Panc1 (cell line): ENCODE data around the gene LRBA. TPM values are rescaled to one million over a fixed set of nuclear protein-coding genes. Genes with fewer than 3 reads are reported as not detected.
A peak's percentile ranks its signal among the peaks of the same experiment; 100 is the strongest.

ENCODE experiments used
- ATAC-seq: fragments of 200-7000 bp; cut with Tn5 transposase; 2 replicates; pipeline ENCODE4 v1.9.1; 2020; ENCODE audit warnings: mild to moderate bottlenecking, moderate library complexity
- BruUV-seq: library from RNA; stranded (reverse); fragments of 400-500 nt; replicated peaks from 2 replicates; lab custom pipeline; 2021; lab: Mats Ljungman, UMichigan
- CTCF ChIA-PET: fragments of 300-600 bp; sonication (Branson Sonifier 250); formaldehyde crosslinking; loops from one replicate; lab custom pipeline; 2022; ENCODE audit warnings: antibody characterized with exemption; lab: Charles Lee
- POLR2A ChIA-PET: fragments of 300-600 bp; sonication (Branson Sonifier 250); formaldehyde crosslinking; loops from one replicate; lab custom pipeline; 2022; ENCODE audit warnings: antibody characterized with exemption; lab: Charles Lee
- DNase-seq: peaks from one replicate; pipeline ENCODE4 v3.0.0-alpha.2; 2010; ENCODE audit warnings: low read depth, low spot score
- H3K27ac ChIP-seq: 2 replicates; pipeline ENCODE4 v1.5.1; 2011; ENCODE audit warnings: mild to moderate bottlenecking, low read length, inconsistent platforms
- H3K27me3 ChIP-seq: fragments of 200-500 bp; sonication (Bioruptor generic); 2 replicates; pipeline ENCODE4 v1.6.0; 2014; ENCODE audit warnings: low read length, inconsistent platforms; ENCODE audit not compliant: control insufficient read depth, insufficient read depth
- H3K36me3 ChIP-seq: fragments of 200-500 bp; sonication (Bioruptor generic); 2 replicates; pipeline ENCODE4 v1.5.1; 2014; ENCODE audit warnings: inconsistent platforms, mild to moderate bottlenecking, low read length, moderate library complexity; ENCODE audit not compliant: control insufficient read depth, insufficient read depth
- H3K4me1 ChIP-seq: 2 replicates; pipeline ENCODE4 v1.5.1; 2011; ENCODE audit warnings: inconsistent platforms, mild to moderate bottlenecking, low read length, moderate library complexity; ENCODE audit not compliant: control insufficient read depth, insufficient read depth
- H3K4me3 ChIP-seq, 2 experiments: 2 replicates each; pipeline ENCODE4 v1.5.1; 2011 to 2012; ENCODE audit warnings: low read depth in 2 of 2, low read length in 2 of 2, mild to moderate bottlenecking in 2 of 2, inconsistent platforms in 1 of 2, moderate library complexity in 1 of 2
- H3K9me3 ChIP-seq: fragments of 200-500 bp; sonication (Bioruptor generic); 2 replicates; pipeline ENCODE4 v1.5.1; 2014; ENCODE audit warnings: low read depth, mild to moderate bottlenecking, inconsistent platforms, low read length, moderate library complexity; ENCODE audit not compliant: control insufficient read depth, insufficient read depth
- POLR2AphosphoS5 ChIP-seq: IDR thresholded peaks from 2 replicates; pipeline ENCODE4 v1.6.1; 2012; ENCODE audit warnings: mild to moderate bottlenecking, low read depth, low read length, moderate library complexity
- SIN3A ChIP-seq: IDR thresholded peaks from 2 replicates; pipeline ENCODE4 v1.6.1; 2012; ENCODE audit warnings: low read depth, mild to moderate bottlenecking, low read length, moderate library complexity, borderline replicate concordance; ENCODE audit not compliant: insufficient read depth
- TCF7L2 ChIP-seq: IDR thresholded peaks from 2 replicates; pipeline ENCODE4 v1.6.1; 2011; ENCODE audit warnings: mild to moderate bottlenecking, low read depth, low read length, inconsistent platforms
- in situ Hi-C: cut with HindIII; loops from 2 replicates; pipeline ENCODE4 v1.10.0; 2016; ENCODE audit warnings: low sequenced_read_pairs, low pct_unique_long_range_greater_than_20kb
- intact Hi-C: fragments of 100-400 bp; cut with micrococcal nuclease; formaldehyde crosslinking; loops from one replicate; pipeline ENCODE4 v1.10.0; 2022; ENCODE audit not compliant: unreplicated experiment
- total RNA-seq: library from RNA; stranded (reverse); gene quantifications from one replicate; pipeline ENCODE4 v1.2.1, GENCODE V29; 2021; ENCODE audit not compliant: unreplicated experiment
- TF ChIP-seq, protein P1 (sequence below), 2 experiments: IDR thresholded peaks; 2 replicates each; pipeline ENCODE4 v1.6.1; 2011 to 2012; ENCODE audit warnings: low read depth in 2 of 2, control low read depth in 1 of 2, low read length in 1 of 2, mild to moderate bottlenecking in 1 of 2, moderate library complexity in 1 of 2; ENCODE audit not compliant: insufficient read depth in 1 of 2
- TF ChIP-seq, protein P2 (sequence below): fragments of 450-650 bp; IDR thresholded peaks from 2 replicates; pipeline ENCODE4 v1.5.1; 2017; ENCODE audit warnings: mild to moderate bottlenecking

Gene LRBA
- total RNA-seq, 1 experiment from 2014 or later: 26.4 TPM

DNA sequence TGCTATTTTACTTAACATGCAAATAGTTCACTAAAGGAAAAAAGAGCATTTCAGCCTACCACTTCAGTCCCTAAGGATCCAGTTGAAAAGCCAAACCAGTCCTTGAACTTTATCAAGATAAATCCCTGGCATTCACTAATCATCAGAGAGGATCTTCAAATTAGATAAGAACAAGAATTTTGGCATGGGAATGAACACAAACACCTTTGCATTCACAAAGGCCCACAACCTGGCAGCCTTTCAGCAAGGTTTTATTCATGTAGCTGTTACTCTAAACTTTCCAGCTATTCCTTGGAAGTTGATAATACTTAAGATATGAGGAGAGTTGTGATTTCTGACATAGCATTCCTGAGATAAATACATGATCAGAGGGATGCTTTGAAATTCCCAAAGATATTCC is 193.4 kb downstream of the LRBA start:
- ChIA-PET POLR2A (no interaction called here), CTCF (no interaction called here)
- no peak for ATAC-seq
- DNase-seq: no peak
- Histone ChIP-seq H3K4me3 (no peak overlapping the region), H3K27ac (no peak overlapping the region), H3K27me3 (no peaks in the 10 kb centered on the region), H3K4me1 (no peaks in the 10 kb centered on the region), H3K36me3 (no peaks in the 10 kb centered on the region), H3K9me3 (no peaks in the 10 kb centered on the region)
- TF ChIP-seq TCF7L2: peak; percentile 49; the same call in 1 of the 2 replicates
- TF ChIP-seq SIN3A: no peak
- BruUV-seq: no TSS peak
- in situ Hi-C loops (no loop called here), intact Hi-C loops (no loop called here)

DNA sequence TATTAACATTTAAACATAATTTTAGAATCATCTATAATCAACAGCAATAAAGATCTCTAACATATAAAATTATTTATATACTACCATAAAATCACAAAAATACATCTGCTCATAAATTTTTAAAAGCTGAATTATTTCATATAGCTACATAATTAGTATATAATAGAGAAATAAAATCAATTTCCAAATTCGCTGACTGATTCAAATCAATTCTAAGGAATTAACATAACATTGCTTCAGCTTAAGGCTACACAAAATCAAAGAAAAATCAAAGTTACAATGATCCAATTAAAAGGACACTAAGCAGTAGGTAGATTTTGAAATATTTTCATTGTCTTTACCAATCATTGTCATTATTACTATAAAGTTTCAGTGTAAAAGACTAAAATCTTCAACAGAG is 194.7 kb downstream of the LRBA start:
- H3K27me3 ChIP-seq: no peaks in the 10 kb centered on the region
- BruUV-seq: no TSS peak
- H3K36me3 ChIP-seq: no peaks in the 10 kb centered on the region
- intact Hi-C loops: no loop called here
- H3K27ac ChIP-seq: no peak overlapping the region
- H3K4me3 ChIP-seq: no peak overlapping the region
- in situ Hi-C loops: no loop called here
- POLR2A ChIA-PET: no interaction called here
- H3K9me3 ChIP-seq: no peaks in the 10 kb centered on the region
- CTCF ChIA-PET: no interaction called here
- no peak for TF ChIP-seq SIN3A
- TF ChIP-seq POLR2AphosphoS5: no peak
- no peak for TF ChIP-seq TCF7L2
- TF ChIP-seq, protein P1, sequence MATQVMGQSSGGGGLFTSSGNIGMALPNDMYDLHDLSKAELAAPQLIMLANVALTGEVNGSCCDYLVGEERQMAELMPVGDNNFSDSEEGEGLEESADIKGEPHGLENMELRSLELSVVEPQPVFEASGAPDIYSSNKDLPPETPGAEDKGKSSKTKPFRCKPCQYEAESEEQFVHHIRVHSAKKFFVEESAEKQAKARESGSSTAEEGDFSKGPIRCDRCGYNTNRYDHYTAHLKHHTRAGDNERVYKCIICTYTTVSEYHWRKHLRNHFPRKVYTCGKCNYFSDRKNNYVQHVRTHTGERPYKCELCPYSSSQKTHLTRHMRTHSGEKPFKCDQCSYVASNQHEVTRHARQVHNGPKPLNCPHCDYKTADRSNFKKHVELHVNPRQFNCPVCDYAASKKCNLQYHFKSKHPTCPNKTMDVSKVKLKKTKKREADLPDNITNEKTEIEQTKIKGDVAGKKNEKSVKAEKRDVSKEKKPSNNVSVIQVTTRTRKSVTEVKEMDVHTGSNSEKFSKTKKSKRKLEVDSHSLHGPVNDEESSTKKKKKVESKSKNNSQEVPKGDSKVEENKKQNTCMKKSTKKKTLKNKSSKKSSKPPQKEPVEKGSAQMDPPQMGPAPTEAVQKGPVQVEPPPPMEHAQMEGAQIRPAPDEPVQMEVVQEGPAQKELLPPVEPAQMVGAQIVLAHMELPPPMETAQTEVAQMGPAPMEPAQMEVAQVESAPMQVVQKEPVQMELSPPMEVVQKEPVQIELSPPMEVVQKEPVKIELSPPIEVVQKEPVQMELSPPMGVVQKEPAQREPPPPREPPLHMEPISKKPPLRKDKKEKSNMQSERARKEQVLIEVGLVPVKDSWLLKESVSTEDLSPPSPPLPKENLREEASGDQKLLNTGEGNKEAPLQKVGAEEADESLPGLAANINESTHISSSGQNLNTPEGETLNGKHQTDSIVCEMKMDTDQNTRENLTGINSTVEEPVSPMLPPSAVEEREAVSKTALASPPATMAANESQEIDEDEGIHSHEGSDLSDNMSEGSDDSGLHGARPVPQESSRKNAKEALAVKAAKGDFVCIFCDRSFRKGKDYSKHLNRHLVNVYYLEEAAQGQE (IDR thresholded peaks at IDR 0.05; ENCODE audit: insufficient read depth in 1 of 2, low read depth in 2 of 2, low read length in 1 of 2): no peak
- TF ChIP-seq, protein P2, sequence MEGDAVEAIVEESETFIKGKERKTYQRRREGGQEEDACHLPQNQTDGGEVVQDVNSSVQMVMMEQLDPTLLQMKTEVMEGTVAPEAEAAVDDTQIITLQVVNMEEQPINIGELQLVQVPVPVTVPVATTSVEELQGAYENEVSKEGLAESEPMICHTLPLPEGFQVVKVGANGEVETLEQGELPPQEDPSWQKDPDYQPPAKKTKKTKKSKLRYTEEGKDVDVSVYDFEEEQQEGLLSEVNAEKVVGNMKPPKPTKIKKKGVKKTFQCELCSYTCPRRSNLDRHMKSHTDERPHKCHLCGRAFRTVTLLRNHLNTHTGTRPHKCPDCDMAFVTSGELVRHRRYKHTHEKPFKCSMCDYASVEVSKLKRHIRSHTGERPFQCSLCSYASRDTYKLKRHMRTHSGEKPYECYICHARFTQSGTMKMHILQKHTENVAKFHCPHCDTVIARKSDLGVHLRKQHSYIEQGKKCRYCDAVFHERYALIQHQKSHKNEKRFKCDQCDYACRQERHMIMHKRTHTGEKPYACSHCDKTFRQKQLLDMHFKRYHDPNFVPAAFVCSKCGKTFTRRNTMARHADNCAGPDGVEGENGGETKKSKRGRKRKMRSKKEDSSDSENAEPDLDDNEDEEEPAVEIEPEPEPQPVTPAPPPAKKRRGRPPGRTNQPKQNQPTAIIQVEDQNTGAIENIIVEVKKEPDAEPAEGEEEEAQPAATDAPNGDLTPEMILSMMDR: no peak
- DNase-seq (no peak), ATAC-seq (no peak)
- H3K4me1 ChIP-seq: no peaks in the 10 kb centered on the region

DNA sequence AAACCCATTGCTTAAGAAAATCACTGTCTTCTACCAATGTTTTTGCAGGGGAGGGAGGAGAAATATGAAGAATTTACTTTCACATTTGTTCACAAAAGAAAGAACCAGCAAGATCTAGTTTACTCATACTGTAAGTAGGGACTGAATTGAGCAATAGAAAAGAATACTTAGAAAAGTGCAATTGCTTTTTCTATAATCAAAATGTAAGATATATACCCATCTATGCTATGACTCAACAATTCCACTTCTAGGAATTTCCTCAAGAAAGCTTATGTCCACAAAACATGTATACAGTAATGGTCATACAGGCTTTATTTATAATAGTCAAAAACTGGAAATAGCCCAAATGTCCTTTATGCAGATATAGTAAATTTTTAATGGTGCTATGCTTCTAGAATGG is 196.4 kb downstream of the LRBA start:
- Histone ChIP-seq H3K36me3 (no peaks in the 10 kb centered on the region), H3K9me3 (no peaks in the 10 kb centered on the region), H3K27ac (no peak overlapping the region), H3K4me1 (no peaks in the 10 kb centered on the region), H3K27me3 (no peaks in the 10 kb centered on the region), H3K4me3 (no peak overlapping the region)
- intact Hi-C loops (no loop called here), in situ Hi-C loops (no loop called here)
- no TSS peak for BruUV-seq
- TF ChIP-seq SIN3A (no peak), TCF7L2 (no peak), POLR2AphosphoS5 (no peak)
- TF ChIP-seq, protein P1 (IDR thresholded peaks at IDR 0.05; ENCODE audit: insufficient read depth in 1 of 2, low read depth in 2 of 2, low read length in 1 of 2): no peak
- TF ChIP-seq, protein P2: no peak
- ChIA-PET CTCF (no interaction called here), POLR2A (no interaction called here)
- DNase-seq: no peak
- no peak for ATAC-seq
